ENCODE data around the gene PRKCE. TPM values are rescaled to one million over a fixed set of nuclear protein-coding genes. Genes with fewer than 3 reads are reported as not detected.

Gene PRKCE
- total and polyA plus RNA-seq, 2 experiments from 2014 or later: 0.94 to 1.2 TPM

GRCh38 chr2:46183426-46183825, 532.0 kb downstream of the PRKCE start (continued):
- TF ChIP-seq CTCF (conservative IDR thresholded peaks at IDR 0.05; ENCODE audit: low read depth in 2 of 2) (no peak), NANOG (IDR thresholded peaks at IDR 0.05; ENCODE audit: borderline replicate concordance) (no peak), ZNF331 (CRISPR knock-in tag; IDR thresholded peaks at IDR 0.05; ENCODE audit: low read depth) (no peak), ZNF114 (CRISPR knock-in tag; IDR thresholded peaks at IDR 0.05) (no peak), EZH2phosphoT487 (IDR thresholded peaks at IDR 0.05; ENCODE audit: unreplicated experiment) (no peak), JUNB (IDR thresholded peaks at IDR 0.05; ENCODE audit: unreplicated experiment) (no peak), EZH2 (IDR thresholded peaks at IDR 0.05; ENCODE audit: low read depth, unreplicated experiment) (no peak)
- TF ChIP-seq, protein P1, sequence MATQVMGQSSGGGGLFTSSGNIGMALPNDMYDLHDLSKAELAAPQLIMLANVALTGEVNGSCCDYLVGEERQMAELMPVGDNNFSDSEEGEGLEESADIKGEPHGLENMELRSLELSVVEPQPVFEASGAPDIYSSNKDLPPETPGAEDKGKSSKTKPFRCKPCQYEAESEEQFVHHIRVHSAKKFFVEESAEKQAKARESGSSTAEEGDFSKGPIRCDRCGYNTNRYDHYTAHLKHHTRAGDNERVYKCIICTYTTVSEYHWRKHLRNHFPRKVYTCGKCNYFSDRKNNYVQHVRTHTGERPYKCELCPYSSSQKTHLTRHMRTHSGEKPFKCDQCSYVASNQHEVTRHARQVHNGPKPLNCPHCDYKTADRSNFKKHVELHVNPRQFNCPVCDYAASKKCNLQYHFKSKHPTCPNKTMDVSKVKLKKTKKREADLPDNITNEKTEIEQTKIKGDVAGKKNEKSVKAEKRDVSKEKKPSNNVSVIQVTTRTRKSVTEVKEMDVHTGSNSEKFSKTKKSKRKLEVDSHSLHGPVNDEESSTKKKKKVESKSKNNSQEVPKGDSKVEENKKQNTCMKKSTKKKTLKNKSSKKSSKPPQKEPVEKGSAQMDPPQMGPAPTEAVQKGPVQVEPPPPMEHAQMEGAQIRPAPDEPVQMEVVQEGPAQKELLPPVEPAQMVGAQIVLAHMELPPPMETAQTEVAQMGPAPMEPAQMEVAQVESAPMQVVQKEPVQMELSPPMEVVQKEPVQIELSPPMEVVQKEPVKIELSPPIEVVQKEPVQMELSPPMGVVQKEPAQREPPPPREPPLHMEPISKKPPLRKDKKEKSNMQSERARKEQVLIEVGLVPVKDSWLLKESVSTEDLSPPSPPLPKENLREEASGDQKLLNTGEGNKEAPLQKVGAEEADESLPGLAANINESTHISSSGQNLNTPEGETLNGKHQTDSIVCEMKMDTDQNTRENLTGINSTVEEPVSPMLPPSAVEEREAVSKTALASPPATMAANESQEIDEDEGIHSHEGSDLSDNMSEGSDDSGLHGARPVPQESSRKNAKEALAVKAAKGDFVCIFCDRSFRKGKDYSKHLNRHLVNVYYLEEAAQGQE (IDR thresholded peaks at IDR 0.05; ENCODE audit: unreplicated experiment): no peak

- ATAC-seq (peak; percentile 92), DNase-seq (ENCODE audit: low spot score) (peak; percentile 54)
- no peak overlapping the region for H3K27ac ChIP-seq (ENCODE audit: low read depth)
- H3F3A ChIP-seq (replicated peaks; ENCODE audit: low read depth): no peaks in the 10 kb centered on the region
- no peak overlapping the region for H3K4me3 ChIP-seq
- TF ChIP-seq CTCF (conservative IDR thresholded peaks at IDR 0.05; ENCODE audit: low read depth in 2 of 2): peak; percentile 63 to 92
- no peak for TF ChIP-seq POLR2AphosphoS5 (IDR thresholded peaks at IDR 0.05; ENCODE audit: low read depth)
- no peak for TF ChIP-seq JUNB (IDR thresholded peaks at IDR 0.05; ENCODE audit: unreplicated experiment)
- H3K4me2 ChIP-seq: no peak overlapping the region
- Mint-ChIP-seq H3K4me1 (no peaks in the 10 kb centered on the region), H3K9me3 (no peaks in the 10 kb centered on the region), H3K27me3 (ENCODE audit: insufficient read depth, low read depth, poor library complexity) (peaks cover 5% of the 10 kb centered on the region), H3K27ac (no peak overlapping the region), H3K4me3 (no peak overlapping the region), H3K36me3 (ENCODE audit: low read depth) (no peaks in the 10 kb centered on the region)
- H4K20me1 ChIP-seq (replicated peaks; ENCODE audit: insufficient read depth): no peaks in the 10 kb centered on the region
- H3K4me1 ChIP-seq (ENCODE audit: insufficient read depth): no peaks in the 10 kb centered on the region
- no peaks in the 10 kb centered on the region for H3K79me2 ChIP-seq (replicated peaks; ENCODE audit: insufficient read depth)
- H2AFZ ChIP-seq: no peak overlapping the region
- H3K27me3 ChIP-seq (ENCODE audit: insufficient read depth): no peaks in the 10 kb centered on the region
- no peaks in the 10 kb centered on the region for H3K9me2 ChIP-seq (ENCODE audit: insufficient read depth)
- H3K36me3 ChIP-seq (ENCODE audit: insufficient read depth): no peaks in the 10 kb centered on the region
These were observed 533.5 kb downstream of the PRKCE start for GRCh38 chr2:46184794-46185583.
